Measurements from ENCODE around the gene NAXD. TPM values are rescaled to one million over a fixed set of nuclear protein-coding genes. Genes with fewer than 3 reads are reported as not detected.

Gene NAXD
- total RNA-seq, 2 experiments from 2014 or later, result 17.4 to 17.8 TPM

DNA sequence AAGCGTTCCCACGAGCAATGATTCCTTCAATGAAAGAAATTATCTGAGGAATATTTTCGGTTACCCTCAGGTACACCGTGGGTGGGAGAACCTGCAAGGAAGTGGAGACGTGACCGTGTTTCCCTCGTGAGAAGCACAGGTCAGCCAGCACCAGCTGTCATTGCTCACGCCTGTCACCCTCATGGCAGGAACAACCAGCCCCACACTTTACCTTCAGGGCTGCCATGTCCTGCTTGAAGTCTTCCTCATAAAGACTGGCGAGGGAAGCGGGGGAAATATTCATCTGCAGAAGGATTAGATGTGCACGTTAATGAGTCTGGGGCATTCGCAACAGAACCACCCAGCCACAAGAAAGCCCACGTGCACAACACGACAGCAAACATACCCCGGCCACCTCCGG is 72.4 kb downstream of the NAXD start:
- no peaks in the 10 kb centered on the region for H3K27me3 Mint-ChIP-seq
- H3K9me3 Mint-ChIP-seq, result no peaks in the 10 kb centered on the region
- no peak overlapping the region for H3K27ac ChIP-seq (ENCODE audit: low read depth in 1 of 2, low read length in 2 of 2)
- no peaks in the 10 kb centered on the region for H3K27me3 ChIP-seq (ENCODE audit: control insufficient read depth in 1 of 2, insufficient read depth in 2 of 2, low read length in 2 of 2)
- no peak overlapping the region for H3K4me3 Mint-ChIP-seq
- intact Hi-C loops (cut with DNase I, micrococcal nuclease), result no loop called here
- ChIA-PET CTCF (no interaction called here), POLR2A (no interaction called here)
- TF ChIP-seq, protein P1, sequence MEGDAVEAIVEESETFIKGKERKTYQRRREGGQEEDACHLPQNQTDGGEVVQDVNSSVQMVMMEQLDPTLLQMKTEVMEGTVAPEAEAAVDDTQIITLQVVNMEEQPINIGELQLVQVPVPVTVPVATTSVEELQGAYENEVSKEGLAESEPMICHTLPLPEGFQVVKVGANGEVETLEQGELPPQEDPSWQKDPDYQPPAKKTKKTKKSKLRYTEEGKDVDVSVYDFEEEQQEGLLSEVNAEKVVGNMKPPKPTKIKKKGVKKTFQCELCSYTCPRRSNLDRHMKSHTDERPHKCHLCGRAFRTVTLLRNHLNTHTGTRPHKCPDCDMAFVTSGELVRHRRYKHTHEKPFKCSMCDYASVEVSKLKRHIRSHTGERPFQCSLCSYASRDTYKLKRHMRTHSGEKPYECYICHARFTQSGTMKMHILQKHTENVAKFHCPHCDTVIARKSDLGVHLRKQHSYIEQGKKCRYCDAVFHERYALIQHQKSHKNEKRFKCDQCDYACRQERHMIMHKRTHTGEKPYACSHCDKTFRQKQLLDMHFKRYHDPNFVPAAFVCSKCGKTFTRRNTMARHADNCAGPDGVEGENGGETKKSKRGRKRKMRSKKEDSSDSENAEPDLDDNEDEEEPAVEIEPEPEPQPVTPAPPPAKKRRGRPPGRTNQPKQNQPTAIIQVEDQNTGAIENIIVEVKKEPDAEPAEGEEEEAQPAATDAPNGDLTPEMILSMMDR (IDR thresholded peaks at IDR 0.05), result no peak
- DNase-seq (no peak), ATAC-seq (ENCODE audit: poor library complexity) (no peak)
- H3K36me3 Mint-ChIP-seq (ENCODE audit: low read depth), result peaks cover 58% of the 10 kb centered on the region
- H3K4me1 ChIP-seq (ENCODE audit: insufficient read depth, low read length), result no peaks in the 10 kb centered on the region
- no peak overlapping the region for H3K4me3 ChIP-seq (ENCODE audit: low read length)
- H3K9me3 ChIP-seq (ENCODE audit: control insufficient read depth in 1 of 2, insufficient read depth in 1 of 2, low read length in 2 of 2), result no peaks in the 10 kb centered on the region
- H3K36me3 ChIP-seq (ENCODE audit: insufficient read depth, low read length), result peaks cover 54% of the 10 kb centered on the region
- H3K27ac Mint-ChIP-seq, result no peak overlapping the region
- no peaks in the 10 kb centered on the region for H3K4me1 Mint-ChIP-seq (ENCODE audit: low read depth)

DNA sequence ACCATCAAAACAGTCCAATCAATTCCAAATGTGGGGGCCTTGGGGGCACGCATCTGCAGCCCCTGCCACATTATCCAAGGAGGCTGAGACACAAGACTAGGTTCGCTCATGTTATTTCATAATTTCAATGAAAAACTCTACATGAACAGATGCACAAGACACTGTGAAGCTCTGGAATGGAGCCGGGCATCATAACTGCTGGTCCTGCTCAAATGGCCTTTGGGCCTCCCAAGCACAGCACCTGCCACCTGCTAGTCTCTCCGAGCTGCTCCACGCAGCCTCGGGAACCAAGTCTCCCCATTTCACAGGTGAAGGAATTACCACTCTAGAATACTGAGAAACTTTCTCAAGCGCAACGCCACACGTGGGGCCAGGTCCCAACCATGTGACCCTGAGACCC is 73.7 kb downstream of the NAXD start:
- ATAC-seq (ENCODE audit: poor library complexity), result no peak
- H3K27me3 Mint-ChIP-seq, result no peaks in the 10 kb centered on the region
- no peaks in the 10 kb centered on the region for H3K27me3 ChIP-seq (ENCODE audit: control insufficient read depth in 1 of 2, insufficient read depth in 2 of 2, low read length in 2 of 2)
- no peak overlapping the region for H3K4me3 ChIP-seq (ENCODE audit: low read length)
- ChIA-PET POLR2A (no interaction called here), CTCF (no interaction called here)
- H3K4me1 Mint-ChIP-seq (ENCODE audit: low read depth), result no peaks in the 10 kb centered on the region
- intact Hi-C loops (cut with DNase I, micrococcal nuclease), result no loop called here
- no peak overlapping the region for H3K4me3 Mint-ChIP-seq
- no peaks in the 10 kb centered on the region for H3K9me3 ChIP-seq (ENCODE audit: control insufficient read depth in 1 of 2, insufficient read depth in 1 of 2, low read length in 2 of 2)
- DNase-seq, result no peak
- H3K9me3 Mint-ChIP-seq, result no peaks in the 10 kb centered on the region
- no peaks in the 10 kb centered on the region for H3K4me1 ChIP-seq (ENCODE audit: insufficient read depth, low read length)
- H3K36me3 ChIP-seq (ENCODE audit: insufficient read depth, low read length), result peaks cover 52% of the 10 kb centered on the region
- H3K27ac Mint-ChIP-seq, result no peak overlapping the region
- no peak overlapping the region for H3K27ac ChIP-seq (ENCODE audit: low read depth in 1 of 2, low read length in 2 of 2)
- peaks cover 54% of the 10 kb centered on the region for H3K36me3 Mint-ChIP-seq (ENCODE audit: low read depth)
- TF ChIP-seq, protein P1 (IDR thresholded peaks at IDR 0.05), result no peak

Other genes with a start within 250 kb of the NAXD start
- gene RAB20, start 53.8 kb upstream of the NAXD start, total RNA-seq, result 1 to 10 TPM in 1 of 2 experiments, under 1 TPM in 1; 0.89 to 1.4 TPM
- 10 to 100 TPM; 50.2 to 56.5 TPM for gene CARS2, start 90.6 kb downstream of the NAXD start, total RNA-seq
- gene ING1, start 98.2 kb downstream of the NAXD start, total RNA-seq, result 10 to 100 TPM; 14.6 to 16.2 TPM